ENCODE measurements around the gene C4orf50.

DNA sequence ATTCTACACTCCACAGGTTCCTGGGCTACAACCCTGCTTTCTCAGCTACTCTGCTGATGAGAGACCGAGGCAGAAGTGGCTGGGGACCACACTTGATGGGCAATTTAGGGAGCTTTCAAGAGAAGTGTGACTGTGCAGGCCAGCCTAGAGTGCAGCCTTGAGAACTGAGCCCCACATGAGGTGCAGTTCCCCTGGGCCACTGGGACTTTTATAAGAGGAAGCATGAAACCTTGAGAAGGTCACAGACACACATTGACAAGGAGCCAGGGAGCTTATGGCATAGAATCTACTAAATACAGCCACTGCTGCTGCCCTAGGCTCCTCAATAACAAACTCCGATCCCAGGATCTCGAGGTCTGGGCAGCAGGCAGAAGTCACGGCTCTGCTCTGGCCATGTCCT lies 13.1 kb downstream of the C4orf50 start:
- TF ChIP-seq, protein P1, sequence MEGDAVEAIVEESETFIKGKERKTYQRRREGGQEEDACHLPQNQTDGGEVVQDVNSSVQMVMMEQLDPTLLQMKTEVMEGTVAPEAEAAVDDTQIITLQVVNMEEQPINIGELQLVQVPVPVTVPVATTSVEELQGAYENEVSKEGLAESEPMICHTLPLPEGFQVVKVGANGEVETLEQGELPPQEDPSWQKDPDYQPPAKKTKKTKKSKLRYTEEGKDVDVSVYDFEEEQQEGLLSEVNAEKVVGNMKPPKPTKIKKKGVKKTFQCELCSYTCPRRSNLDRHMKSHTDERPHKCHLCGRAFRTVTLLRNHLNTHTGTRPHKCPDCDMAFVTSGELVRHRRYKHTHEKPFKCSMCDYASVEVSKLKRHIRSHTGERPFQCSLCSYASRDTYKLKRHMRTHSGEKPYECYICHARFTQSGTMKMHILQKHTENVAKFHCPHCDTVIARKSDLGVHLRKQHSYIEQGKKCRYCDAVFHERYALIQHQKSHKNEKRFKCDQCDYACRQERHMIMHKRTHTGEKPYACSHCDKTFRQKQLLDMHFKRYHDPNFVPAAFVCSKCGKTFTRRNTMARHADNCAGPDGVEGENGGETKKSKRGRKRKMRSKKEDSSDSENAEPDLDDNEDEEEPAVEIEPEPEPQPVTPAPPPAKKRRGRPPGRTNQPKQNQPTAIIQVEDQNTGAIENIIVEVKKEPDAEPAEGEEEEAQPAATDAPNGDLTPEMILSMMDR (IDR thresholded peaks at IDR 0.05; ENCODE audit: insufficient read depth, low read length): no peak
- TF ChIP-seq, protein P2, sequence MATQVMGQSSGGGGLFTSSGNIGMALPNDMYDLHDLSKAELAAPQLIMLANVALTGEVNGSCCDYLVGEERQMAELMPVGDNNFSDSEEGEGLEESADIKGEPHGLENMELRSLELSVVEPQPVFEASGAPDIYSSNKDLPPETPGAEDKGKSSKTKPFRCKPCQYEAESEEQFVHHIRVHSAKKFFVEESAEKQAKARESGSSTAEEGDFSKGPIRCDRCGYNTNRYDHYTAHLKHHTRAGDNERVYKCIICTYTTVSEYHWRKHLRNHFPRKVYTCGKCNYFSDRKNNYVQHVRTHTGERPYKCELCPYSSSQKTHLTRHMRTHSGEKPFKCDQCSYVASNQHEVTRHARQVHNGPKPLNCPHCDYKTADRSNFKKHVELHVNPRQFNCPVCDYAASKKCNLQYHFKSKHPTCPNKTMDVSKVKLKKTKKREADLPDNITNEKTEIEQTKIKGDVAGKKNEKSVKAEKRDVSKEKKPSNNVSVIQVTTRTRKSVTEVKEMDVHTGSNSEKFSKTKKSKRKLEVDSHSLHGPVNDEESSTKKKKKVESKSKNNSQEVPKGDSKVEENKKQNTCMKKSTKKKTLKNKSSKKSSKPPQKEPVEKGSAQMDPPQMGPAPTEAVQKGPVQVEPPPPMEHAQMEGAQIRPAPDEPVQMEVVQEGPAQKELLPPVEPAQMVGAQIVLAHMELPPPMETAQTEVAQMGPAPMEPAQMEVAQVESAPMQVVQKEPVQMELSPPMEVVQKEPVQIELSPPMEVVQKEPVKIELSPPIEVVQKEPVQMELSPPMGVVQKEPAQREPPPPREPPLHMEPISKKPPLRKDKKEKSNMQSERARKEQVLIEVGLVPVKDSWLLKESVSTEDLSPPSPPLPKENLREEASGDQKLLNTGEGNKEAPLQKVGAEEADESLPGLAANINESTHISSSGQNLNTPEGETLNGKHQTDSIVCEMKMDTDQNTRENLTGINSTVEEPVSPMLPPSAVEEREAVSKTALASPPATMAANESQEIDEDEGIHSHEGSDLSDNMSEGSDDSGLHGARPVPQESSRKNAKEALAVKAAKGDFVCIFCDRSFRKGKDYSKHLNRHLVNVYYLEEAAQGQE (IDR thresholded peaks at IDR 0.05; ENCODE audit: insufficient replicate concordance, low read depth): no peak
- no peak for TF ChIP-seq GABPA (IDR thresholded peaks at IDR 0.05; ENCODE audit: low read depth)
